GM12891 (cell line): ENCODE results near the gene ETS1.

Experiments used
- DNase-seq: peaks from one replicate; pipeline ENCODE4 v3.0.0; 2011; ENCODE audit warnings: low spot score; ENCODE audit not compliant: insufficient read length
- FAIRE-seq: peaks from 2 replicates; lab custom pipeline; 2011; peaks lifted over from hg19 to GRCh38; lab: Jason Lieb, UNC
- PAX5 ChIP-seq: IDR thresholded peaks from 2 replicates; pipeline ENCODE4 v1.6.1; 2011; ENCODE audit warnings: low read length, moderate library complexity, mild to moderate bottlenecking; ENCODE audit not compliant: insufficient read depth, severe bottlenecking
- POLR2A ChIP-seq: IDR thresholded peaks from 2 replicates; pipeline ENCODE4 v1.6.1; 2011; ENCODE audit warnings: low read depth, low read length, control low read depth
- POLR2AphosphoS5 ChIP-seq: IDR thresholded peaks from 2 replicates; pipeline ENCODE4 v1.6.1; 2011; ENCODE audit warnings: low read depth, low read length, control low read depth
- POU2F2 ChIP-seq: IDR thresholded peaks from 2 replicates; pipeline ENCODE4 v1.6.1; 2011; ENCODE audit warnings: low read depth, mild to moderate bottlenecking, control low read depth, low read length, moderate library complexity
- SPI1 ChIP-seq: IDR thresholded peaks from 2 replicates; pipeline ENCODE4 v1.6.1; 2011; ENCODE audit warnings: low read depth, low read length, control low read depth
- TAF1 ChIP-seq: IDR thresholded peaks from 2 replicates; pipeline ENCODE4 v1.6.1; 2011; ENCODE audit warnings: low read depth, low read length, control low read depth

ETS1 gene

GRCh38 chr11:128582496-128583366, 4.6 kb downstream of the ETS1 start:
- TF ChIP-seq TAF1 (no peak), PAX5 (no peak), POLR2AphosphoS5 (no peak), POLR2A (no peak), POU2F2 (no peak), SPI1 (no peak)
- FAIRE-seq = peak; percentile 47
- DNase-seq = no peak

- peak; percentile 16 for FAIRE-seq
- no peak for DNase-seq
- no peak for TF ChIP-seq POLR2A
- no peak for TF ChIP-seq POU2F2
- no peak for TF ChIP-seq PAX5
- TF ChIP-seq POLR2AphosphoS5 = no peak
- TF ChIP-seq SPI1 = no peak
- no peak for TF ChIP-seq TAF1
Measured at GRCh38 chr11:128581561-128582272, 5.6 kb downstream of the ETS1 start.

- TF ChIP-seq POU2F2 (no peak), SPI1 (no peak), PAX5 (no peak), POLR2A (no peak), POLR2AphosphoS5 (no peak), TAF1 (no peak)
- DNase-seq (no peak), FAIRE-seq (no peak)
Measured at GRCh38 chr11:128580612-128581011, 6.7 kb downstream of the ETS1 start.

- no peak for DNase-seq
- FAIRE-seq = peak; percentile 95
- no peak for TF ChIP-seq POLR2A
- TF ChIP-seq SPI1 = peak; percentile 55
Measured at GRCh38 chr11:128579798-128580504, 7.4 kb downstream of the ETS1 start.

GRCh38 chr11:128576555-128576954, 10.8 kb downstream of the ETS1 start:
- DNase-seq (no peak), FAIRE-seq (no peak)

GRCh38 chr11:128575961-128576350, 11.4 kb downstream of the ETS1 start:
- FAIRE-seq (no peak), DNase-seq (no peak)
- TF ChIP-seq SPI1 (no peak), POLR2A (no peak), POU2F2 (no peak), TAF1 (no peak), POLR2AphosphoS5 (no peak), PAX5 (no peak)

More at GRCh38 chr11:128576555-128576954, 10.8 kb downstream of the ETS1 start:
- TF ChIP-seq POLR2AphosphoS5 (no peak), SPI1 (no peak), TAF1 (no peak), POU2F2 (no peak), POLR2A (no peak), PAX5 (no peak)

- DNase-seq = no peak
- FAIRE-seq = peak; percentile 62
- TF ChIP-seq POLR2AphosphoS5 (no peak), SPI1 (no peak)
Measured at GRCh38 chr11:128575174-128575960, 12.0 kb downstream of the ETS1 start.

GRCh38 chr11:128574576-128575011, 12.8 kb downstream of the ETS1 start:
- DNase-seq = no peak
- TF ChIP-seq POU2F2 (no peak), PAX5 (no peak), TAF1 (no peak), POLR2AphosphoS5 (no peak), SPI1 (no peak), POLR2A (no peak)
- FAIRE-seq = peak; percentile 54

GRCh38 chr11:128573638-128574037, 13.7 kb downstream of the ETS1 start:
- TF ChIP-seq POLR2AphosphoS5 = no peak
- no peak for TF ChIP-seq PAX5
- DNase-seq = no peak
- no peak for FAIRE-seq
